ENCODE results near the gene CNOT1. TPM values are rescaled to one million over a fixed set of nuclear protein-coding genes. Genes with fewer than 3 reads are reported as not detected.
"Not testable (repeated sequence)": the region's sequence is repeated elsewhere in the genome, so short reads cannot be mapped to it uniquely, and the experiment has no call there.

The CNOT1 gene
- polyA plus RNA-seq, 1 donor (not counting 4 experiments of a cell fraction or from before 2014, with no cell fraction given): 163 TPM

DNA sequence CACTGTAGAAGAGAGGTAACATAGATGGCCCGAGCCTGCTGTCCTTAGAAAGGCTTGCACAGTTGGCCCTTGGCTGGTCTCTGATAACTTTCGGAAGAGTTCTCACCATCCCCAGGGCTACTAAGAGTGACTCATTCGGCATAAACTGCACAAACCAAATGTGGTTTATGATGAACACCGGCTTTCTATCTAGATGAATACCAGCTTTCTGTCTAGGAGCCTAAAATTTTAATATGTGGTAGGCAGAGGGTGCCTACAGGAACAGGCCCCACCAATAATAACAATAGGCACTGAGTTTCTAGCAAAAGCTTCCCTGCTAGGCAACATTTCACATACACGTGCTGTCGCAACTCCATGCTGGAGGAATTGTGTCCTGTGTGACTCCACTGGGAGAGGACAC lies 15.4 kb downstream of the CNOT1 start:
- Histone ChIP-seq H4K20me1 (ENCODE audit: control insufficient read depth, extremely low read depth, insufficient read depth, low read length) (peaks cover 10% of the 10 kb centered on the region), H3K4me3 (ENCODE audit: control insufficient read depth in 2 of 3, extremely low read depth in 1 of 3, insufficient read depth in 2 of 3, low read depth in 1 of 3, low read length in 3 of 3) (no peak overlapping the region), H3K4me2 (ENCODE audit: control insufficient read depth, extremely low read depth, insufficient read depth, low read depth, low read length) (no peak overlapping the region), H3K27ac (ENCODE audit: control insufficient read depth, insufficient read depth, low read length) (no peak overlapping the region), H3K9me1 (ENCODE audit: control insufficient read depth, extremely low read depth, insufficient read depth, low read length) (no peaks in the 10 kb centered on the region), H3K79me2 (ENCODE audit: control insufficient read depth, insufficient read depth, low read length) (peaks cover 96% of the 10 kb centered on the region), H3K9me3 (ENCODE audit: control insufficient read depth, low read depth, low read length) (no peaks in the 10 kb centered on the region), H2AFZ (ENCODE audit: control insufficient read depth, low read length) (no peak overlapping the region), H3K4me1 (ENCODE audit: control insufficient read depth, extremely low read depth, insufficient read depth, low read length) (peaks cover 9% of the 10 kb centered on the region), H3K27me3 (ENCODE audit: control insufficient read depth, extremely low read depth, insufficient read depth, low read length) (no peaks in the 10 kb centered on the region), H3K36me3 (ENCODE audit: control insufficient read depth in 2 of 2, extremely low read depth in 1 of 2, insufficient read depth in 2 of 2, low read length in 2 of 2) (peaks cover 10 to 13% of the 10 kb centered on the region in 2 experiments), H3K9ac (ENCODE audit: control insufficient read depth, extremely low read depth, insufficient read depth, low read length) (no peak overlapping the region)
- no peak for TF ChIP-seq EZH2 (IDR thresholded peaks at IDR 0.05; ENCODE audit: low read length)
- TF ChIP-seq, protein P1, sequence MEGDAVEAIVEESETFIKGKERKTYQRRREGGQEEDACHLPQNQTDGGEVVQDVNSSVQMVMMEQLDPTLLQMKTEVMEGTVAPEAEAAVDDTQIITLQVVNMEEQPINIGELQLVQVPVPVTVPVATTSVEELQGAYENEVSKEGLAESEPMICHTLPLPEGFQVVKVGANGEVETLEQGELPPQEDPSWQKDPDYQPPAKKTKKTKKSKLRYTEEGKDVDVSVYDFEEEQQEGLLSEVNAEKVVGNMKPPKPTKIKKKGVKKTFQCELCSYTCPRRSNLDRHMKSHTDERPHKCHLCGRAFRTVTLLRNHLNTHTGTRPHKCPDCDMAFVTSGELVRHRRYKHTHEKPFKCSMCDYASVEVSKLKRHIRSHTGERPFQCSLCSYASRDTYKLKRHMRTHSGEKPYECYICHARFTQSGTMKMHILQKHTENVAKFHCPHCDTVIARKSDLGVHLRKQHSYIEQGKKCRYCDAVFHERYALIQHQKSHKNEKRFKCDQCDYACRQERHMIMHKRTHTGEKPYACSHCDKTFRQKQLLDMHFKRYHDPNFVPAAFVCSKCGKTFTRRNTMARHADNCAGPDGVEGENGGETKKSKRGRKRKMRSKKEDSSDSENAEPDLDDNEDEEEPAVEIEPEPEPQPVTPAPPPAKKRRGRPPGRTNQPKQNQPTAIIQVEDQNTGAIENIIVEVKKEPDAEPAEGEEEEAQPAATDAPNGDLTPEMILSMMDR (optimal IDR thresholded peaks at IDR 0.05 in 1 of 3, IDR thresholded peaks at IDR 0.05 in 1 of 3, conservative IDR thresholded peaks at IDR 0.05 in 1 of 3; ENCODE audit: extremely low read depth in 1 of 3, insufficient read depth in 2 of 3, low read length in 3 of 3): no peak
- dilution Hi-C loops (cut with MboI; ENCODE audit: extremely low pct_ligation_motif_present, low sequenced_read_pairs): no loop called here
- no peak for DNase-seq (ENCODE audit: low read depth, low spot score)
- FAIRE-seq: peak; percentile 87

DNA sequence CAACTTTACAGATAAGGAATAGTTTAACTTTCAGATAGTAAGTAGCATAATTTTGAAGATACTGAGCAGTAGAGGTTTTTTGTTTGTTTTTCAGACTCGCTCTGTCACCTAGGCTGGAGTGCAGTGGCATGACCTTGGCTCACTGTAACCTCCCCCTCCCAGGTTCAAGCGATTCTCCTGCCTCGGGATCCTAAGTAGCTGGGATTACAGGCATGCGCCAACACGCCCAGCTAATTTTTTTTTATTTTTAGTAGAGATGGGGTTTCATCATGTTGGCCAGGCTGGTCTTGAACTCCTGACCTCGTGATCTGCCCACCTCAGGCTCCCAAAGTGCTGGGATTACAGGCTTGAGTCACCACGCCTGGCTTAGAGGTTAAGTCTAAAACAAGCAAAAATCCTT lies 16.7 kb downstream of the CNOT1 start:
- H3K9ac ChIP-seq (ENCODE audit: control insufficient read depth, extremely low read depth, insufficient read depth, low read length); H2AFZ ChIP-seq (ENCODE audit: control insufficient read depth, low read length); H3K4me1 ChIP-seq (ENCODE audit: control insufficient read depth, extremely low read depth, insufficient read depth, low read length); H3K9me1 ChIP-seq (ENCODE audit: control insufficient read depth, extremely low read depth, insufficient read depth, low read length); H3K4me2 ChIP-seq (ENCODE audit: control insufficient read depth, extremely low read depth, insufficient read depth, low read depth, low read length); H4K20me1 ChIP-seq (ENCODE audit: control insufficient read depth, extremely low read depth, insufficient read depth, low read length); H3K4me3 ChIP-seq (ENCODE audit: control insufficient read depth in 2 of 3, extremely low read depth in 1 of 3, insufficient read depth in 2 of 3, low read depth in 1 of 3, low read length in 3 of 3); H3K27ac ChIP-seq (ENCODE audit: control insufficient read depth, insufficient read depth, low read length); dilution Hi-C loops (cut with MboI; ENCODE audit: extremely low pct_ligation_motif_present, low sequenced_read_pairs); H3K27me3 ChIP-seq (ENCODE audit: control insufficient read depth, extremely low read depth, insufficient read depth, low read length); FAIRE-seq; DNase-seq (ENCODE audit: low read depth, low spot score); H3K9me3 ChIP-seq (ENCODE audit: control insufficient read depth, low read depth, low read length): not testable (repeated sequence)
- Histone ChIP-seq H3K79me2 (ENCODE audit: control insufficient read depth, insufficient read depth, low read length) (peaks cover 95% of the 10 kb centered on the region), H3K36me3 (ENCODE audit: control insufficient read depth in 2 of 2, extremely low read depth in 1 of 2, insufficient read depth in 2 of 2, low read length in 2 of 2) (peaks cover 10 to 11% of the 10 kb centered on the region in 2 experiments)

DNA sequence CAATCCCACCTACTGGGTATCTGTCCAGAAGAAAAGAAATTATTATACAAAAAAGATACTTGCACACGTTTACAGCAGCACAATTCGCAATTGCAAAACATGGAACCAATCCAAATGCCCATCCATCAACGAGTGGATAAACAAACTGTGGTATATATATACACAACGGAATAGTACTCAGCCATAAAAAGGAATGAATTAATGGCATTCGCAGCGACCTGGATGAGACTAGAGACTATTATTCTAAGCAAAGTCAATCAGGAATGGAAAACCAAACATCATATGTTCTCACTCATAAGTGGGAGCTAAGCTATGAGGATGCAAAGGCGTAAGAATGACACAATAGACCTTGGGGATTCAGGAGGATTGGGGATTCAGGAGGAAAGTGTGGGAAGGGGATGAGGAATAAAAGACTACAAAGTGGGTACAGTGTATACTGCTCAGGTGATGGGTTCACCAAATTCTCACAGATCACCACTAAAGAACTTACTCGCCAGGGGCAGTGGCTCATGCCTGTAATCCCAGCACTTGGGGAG lies 21.0 kb downstream of the CNOT1 start:
- Histone ChIP-seq H3K9ac (ENCODE audit: control insufficient read depth, extremely low read depth, insufficient read depth, low read length) (no peak overlapping the region), H3K36me3 (ENCODE audit: control insufficient read depth in 2 of 2, extremely low read depth in 1 of 2, insufficient read depth in 2 of 2, low read length in 2 of 2) (peaks cover 0 to 1% of the 10 kb centered on the region in 2 experiments), H3K27ac (ENCODE audit: control insufficient read depth, insufficient read depth, low read length) (no peak overlapping the region), H3K4me1 (ENCODE audit: control insufficient read depth, extremely low read depth, insufficient read depth, low read length) (no peaks in the 10 kb centered on the region), H3K27me3 (ENCODE audit: control insufficient read depth, extremely low read depth, insufficient read depth, low read length) (no peaks in the 10 kb centered on the region), H3K9me1 (ENCODE audit: control insufficient read depth, extremely low read depth, insufficient read depth, low read length) (no peaks in the 10 kb centered on the region), H3K79me2 (ENCODE audit: control insufficient read depth, insufficient read depth, low read length) (peaks cover 92% of the 10 kb centered on the region), H3K9me3 (ENCODE audit: control insufficient read depth, low read depth, low read length) (no peaks in the 10 kb centered on the region), H3K4me2 (ENCODE audit: control insufficient read depth, extremely low read depth, insufficient read depth, low read depth, low read length) (no peak overlapping the region), H3K4me3 (ENCODE audit: control insufficient read depth in 2 of 3, extremely low read depth in 1 of 3, insufficient read depth in 2 of 3, low read depth in 1 of 3, low read length in 3 of 3) (no peak overlapping the region), H2AFZ (ENCODE audit: control insufficient read depth, low read length) (no peak overlapping the region), H4K20me1 (ENCODE audit: control insufficient read depth, extremely low read depth, insufficient read depth, low read length) (peaks cover 3% of the 10 kb centered on the region)
- dilution Hi-C loops (cut with MboI; ENCODE audit: extremely low pct_ligation_motif_present, low sequenced_read_pairs): no loop called here
- TF ChIP-seq, protein P1 (optimal IDR thresholded peaks at IDR 0.05 in 1 of 3, IDR thresholded peaks at IDR 0.05 in 1 of 3, conservative IDR thresholded peaks at IDR 0.05 in 1 of 3; ENCODE audit: extremely low read depth in 1 of 3, insufficient read depth in 2 of 3, low read length in 3 of 3): no peak
- no peak for TF ChIP-seq EZH2 (IDR thresholded peaks at IDR 0.05; ENCODE audit: low read length)
- FAIRE-seq (no peak), DNase-seq (ENCODE audit: low read depth, low spot score) (no peak)

Data from keratinocyte (primary cell).